GM23338 (cell line): Measurements from ENCODE around the gene CELA2B.
"Not testable (repeated sequence)": the region's sequence is repeated elsewhere in the genome, so short reads cannot be mapped to it uniquely, and the experiment has no call there.

ENCODE experiments used
- EZH2 ChIP-seq: fragments of 200-600 bp; sonication (generic); IDR thresholded peaks from one replicate; pipeline ENCODE4 v1.8.0; 2017; ENCODE audit warnings: antibody characterized with exemption, mild to moderate bottlenecking, low read depth; ENCODE audit not compliant: unreplicated experiment
- EZH2phosphoT487 ChIP-seq: fragments of 200-600 bp; sonication (generic); IDR thresholded peaks from one replicate; pipeline ENCODE4 v1.8.1; 2018; ENCODE audit warnings: antibody characterized with exemption; ENCODE audit not compliant: unreplicated experiment
- JUNB ChIP-seq: IDR thresholded peaks from one replicate; pipeline ENCODE4 v1.6.1; 2016; ENCODE audit warnings: antibody characterized with exemption; ENCODE audit not compliant: unreplicated experiment
- POLR2AphosphoS5 ChIP-seq: IDR thresholded peaks from 2 replicates; pipeline ENCODE4 v1.6.1; 2016; ENCODE audit warnings: antibody characterized with exemption, low read depth
- ZNF331 ChIP-seq: fragments of 250-450 bp; sonication (Bioruptor Pico); IDR thresholded peaks from 2 replicates; pipeline ENCODE4 v1.5.0; 2020; ENCODE audit warnings: low read depth, mild to moderate bottlenecking, moderate library complexity
- TF ChIP-seq, protein P1 (sequence below), 2 experiments: fragments of 200-600 bp in 1 of 2; sonication (generic) in 1 of 2; conservative IDR thresholded peaks; 2 replicates each; pipeline versions ENCODE4 v1.5.1 to v1.6.1; 2016 to 2017; ENCODE audit warnings: antibody characterized with exemption in 2 of 2, low read depth in 2 of 2, mild to moderate bottlenecking in 2 of 2, moderate library complexity in 1 of 2
- TF ChIP-seq, protein P2 (sequence below): IDR thresholded peaks from one replicate; pipeline ENCODE4 v1.6.1; 2018; ENCODE audit warnings: antibody characterized with exemption; ENCODE audit not compliant: unreplicated experiment
- TF ChIP-seq, protein P3 (sequence below): IDR thresholded peaks from 2 replicates; pipeline ENCODE4 v1.6.1; 2016; ENCODE audit warnings: antibody characterized with exemption

DNA sequence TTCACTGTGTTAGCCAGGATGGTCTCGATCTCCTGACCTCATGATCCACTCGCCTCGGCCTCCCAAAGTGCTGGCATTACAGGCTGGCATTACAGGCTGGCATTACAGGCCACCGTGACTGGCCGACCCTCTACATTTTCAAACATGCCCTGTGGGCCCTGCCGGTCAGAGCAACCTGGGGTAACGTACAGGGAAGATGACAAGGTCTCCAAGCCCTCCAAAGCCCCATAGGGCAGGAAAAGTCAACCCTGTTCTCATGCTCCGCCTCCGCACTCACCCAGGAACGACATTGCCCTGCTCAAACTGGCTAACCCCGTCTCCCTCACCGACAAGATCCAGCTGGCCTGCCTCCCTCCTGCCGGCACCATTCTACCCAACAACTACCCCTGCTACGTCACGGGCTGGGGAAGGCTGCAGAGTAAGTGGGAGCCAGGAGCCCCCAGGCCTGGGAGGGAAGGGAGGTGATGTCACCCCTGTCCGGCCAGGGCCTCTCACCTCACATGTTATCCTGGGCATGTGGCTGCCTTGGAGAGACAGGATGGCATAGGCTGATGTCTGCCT lies 7.2 kb downstream of the CELA2B start:
- TF ChIP-seq, protein P1, sequence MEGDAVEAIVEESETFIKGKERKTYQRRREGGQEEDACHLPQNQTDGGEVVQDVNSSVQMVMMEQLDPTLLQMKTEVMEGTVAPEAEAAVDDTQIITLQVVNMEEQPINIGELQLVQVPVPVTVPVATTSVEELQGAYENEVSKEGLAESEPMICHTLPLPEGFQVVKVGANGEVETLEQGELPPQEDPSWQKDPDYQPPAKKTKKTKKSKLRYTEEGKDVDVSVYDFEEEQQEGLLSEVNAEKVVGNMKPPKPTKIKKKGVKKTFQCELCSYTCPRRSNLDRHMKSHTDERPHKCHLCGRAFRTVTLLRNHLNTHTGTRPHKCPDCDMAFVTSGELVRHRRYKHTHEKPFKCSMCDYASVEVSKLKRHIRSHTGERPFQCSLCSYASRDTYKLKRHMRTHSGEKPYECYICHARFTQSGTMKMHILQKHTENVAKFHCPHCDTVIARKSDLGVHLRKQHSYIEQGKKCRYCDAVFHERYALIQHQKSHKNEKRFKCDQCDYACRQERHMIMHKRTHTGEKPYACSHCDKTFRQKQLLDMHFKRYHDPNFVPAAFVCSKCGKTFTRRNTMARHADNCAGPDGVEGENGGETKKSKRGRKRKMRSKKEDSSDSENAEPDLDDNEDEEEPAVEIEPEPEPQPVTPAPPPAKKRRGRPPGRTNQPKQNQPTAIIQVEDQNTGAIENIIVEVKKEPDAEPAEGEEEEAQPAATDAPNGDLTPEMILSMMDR (conservative IDR thresholded peaks at IDR 0.05; ENCODE audit: low read depth in 2 of 2), result not testable (repeated sequence)
- TF ChIP-seq EZH2, POLR2AphosphoS5, EZH2phosphoT487, JUNB, ZNF331: not testable (repeated sequence)
- TF ChIP-seq, protein P2, sequence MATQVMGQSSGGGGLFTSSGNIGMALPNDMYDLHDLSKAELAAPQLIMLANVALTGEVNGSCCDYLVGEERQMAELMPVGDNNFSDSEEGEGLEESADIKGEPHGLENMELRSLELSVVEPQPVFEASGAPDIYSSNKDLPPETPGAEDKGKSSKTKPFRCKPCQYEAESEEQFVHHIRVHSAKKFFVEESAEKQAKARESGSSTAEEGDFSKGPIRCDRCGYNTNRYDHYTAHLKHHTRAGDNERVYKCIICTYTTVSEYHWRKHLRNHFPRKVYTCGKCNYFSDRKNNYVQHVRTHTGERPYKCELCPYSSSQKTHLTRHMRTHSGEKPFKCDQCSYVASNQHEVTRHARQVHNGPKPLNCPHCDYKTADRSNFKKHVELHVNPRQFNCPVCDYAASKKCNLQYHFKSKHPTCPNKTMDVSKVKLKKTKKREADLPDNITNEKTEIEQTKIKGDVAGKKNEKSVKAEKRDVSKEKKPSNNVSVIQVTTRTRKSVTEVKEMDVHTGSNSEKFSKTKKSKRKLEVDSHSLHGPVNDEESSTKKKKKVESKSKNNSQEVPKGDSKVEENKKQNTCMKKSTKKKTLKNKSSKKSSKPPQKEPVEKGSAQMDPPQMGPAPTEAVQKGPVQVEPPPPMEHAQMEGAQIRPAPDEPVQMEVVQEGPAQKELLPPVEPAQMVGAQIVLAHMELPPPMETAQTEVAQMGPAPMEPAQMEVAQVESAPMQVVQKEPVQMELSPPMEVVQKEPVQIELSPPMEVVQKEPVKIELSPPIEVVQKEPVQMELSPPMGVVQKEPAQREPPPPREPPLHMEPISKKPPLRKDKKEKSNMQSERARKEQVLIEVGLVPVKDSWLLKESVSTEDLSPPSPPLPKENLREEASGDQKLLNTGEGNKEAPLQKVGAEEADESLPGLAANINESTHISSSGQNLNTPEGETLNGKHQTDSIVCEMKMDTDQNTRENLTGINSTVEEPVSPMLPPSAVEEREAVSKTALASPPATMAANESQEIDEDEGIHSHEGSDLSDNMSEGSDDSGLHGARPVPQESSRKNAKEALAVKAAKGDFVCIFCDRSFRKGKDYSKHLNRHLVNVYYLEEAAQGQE, result not testable (repeated sequence)
- TF ChIP-seq, protein P3, sequence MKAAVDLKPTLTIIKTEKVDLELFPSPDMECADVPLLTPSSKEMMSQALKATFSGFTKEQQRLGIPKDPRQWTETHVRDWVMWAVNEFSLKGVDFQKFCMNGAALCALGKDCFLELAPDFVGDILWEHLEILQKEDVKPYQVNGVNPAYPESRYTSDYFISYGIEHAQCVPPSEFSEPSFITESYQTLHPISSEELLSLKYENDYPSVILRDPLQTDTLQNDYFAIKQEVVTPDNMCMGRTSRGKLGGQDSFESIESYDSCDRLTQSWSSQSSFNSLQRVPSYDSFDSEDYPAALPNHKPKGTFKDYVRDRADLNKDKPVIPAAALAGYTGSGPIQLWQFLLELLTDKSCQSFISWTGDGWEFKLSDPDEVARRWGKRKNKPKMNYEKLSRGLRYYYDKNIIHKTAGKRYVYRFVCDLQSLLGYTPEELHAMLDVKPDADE, result not testable (repeated sequence)
